Endodermal cell (in vitro differentiated cells): ENCODE data around the gene SCUBE3. TPM values are rescaled to one million over a fixed set of nuclear protein-coding genes. Genes with fewer than 3 reads are reported as not detected.

Source experiments
- DNase-seq: peaks from one replicate; pipeline ENCODE4 v3.0.0-alpha.2; 2017
- H3K27ac ChIP-seq: 2 replicates; pipeline ENCODE4 v1.5.1; 2013; ENCODE audit warnings: mild to moderate bottlenecking, low read depth, low read length, moderate library complexity
- H3K27me3 ChIP-seq: 2 replicates; pipeline ENCODE4 v1.6.1; 2013; ENCODE audit warnings: mild to moderate bottlenecking, low read length, moderate library complexity; ENCODE audit not compliant: insufficient read depth, control insufficient read depth, poor library complexity, severe bottlenecking
- H3K36me3 ChIP-seq: 2 replicates; pipeline ENCODE4 v1.7.0; 2013; ENCODE audit warnings: mild to moderate bottlenecking, low read length, moderate library complexity; ENCODE audit not compliant: control insufficient read depth, insufficient read depth
- H3K4me1 ChIP-seq: one replicate; pipeline ENCODE4 v1.7.0; 2013; ENCODE audit warnings: low read length; ENCODE audit not compliant: control insufficient read depth, insufficient read depth
- H3K4me3 ChIP-seq: 2 replicates; pipeline ENCODE4 v1.5.1; 2013; ENCODE audit warnings: mild to moderate bottlenecking, low read length, moderate library complexity
- H3K9ac ChIP-seq: 2 replicates; pipeline ENCODE4 v1.6.1; 2013; ENCODE audit warnings: mild to moderate bottlenecking, low read length, moderate library complexity; ENCODE audit not compliant: poor library complexity, severe bottlenecking; ENCODE audit errors: extremely low read depth
- H3K9me3 ChIP-seq: 2 replicates; pipeline ENCODE4 v1.6.1; 2013; ENCODE audit warnings: mild to moderate bottlenecking, low read length, moderate library complexity; ENCODE audit not compliant: control insufficient read depth
- H3K27ac Mint-ChIP-seq: 2 replicates; pipeline ENCODE4 v1.8.0; 2020; ENCODE audit warnings: mixed read lengths
- H3K27me3 Mint-ChIP-seq: 2 replicates; pipeline ENCODE4 v1.8.0; 2021; ENCODE audit warnings: mild to moderate bottlenecking, mixed read lengths; ENCODE audit not compliant: insufficient read depth
- H3K36me3 Mint-ChIP-seq: 2 replicates; pipeline ENCODE4 v1.8.0; 2020; ENCODE audit warnings: low read depth, mixed read lengths
- H3K4me1 Mint-ChIP-seq: 2 replicates; pipeline ENCODE4 v1.8.0; 2020; ENCODE audit warnings: mixed read lengths
- H3K4me3 Mint-ChIP-seq: 2 replicates; pipeline ENCODE4 v1.8.0; 2020; ENCODE audit warnings: mild to moderate bottlenecking, moderate library complexity, mixed read lengths
- H3K9me3 Mint-ChIP-seq: 2 replicates; pipeline ENCODE4 v1.8.0; 2020; ENCODE audit warnings: mild to moderate bottlenecking, mixed read lengths
- whole genome bisulfite sequencing, 2 experiments: methylation state at CpG; one replicate each; pipeline versions ENCODE4 v1.1.5 to v1.1.7; 2013; ENCODE audit warnings: missing lambda C conversion rate in 2 of 2, mixed read lengths in 1 of 2; ENCODE audit not compliant: insufficient coverage in 1 of 2, insufficient read length in 1 of 2; 5-methylcytosine and 5-hydroxymethylcytosine counted together
- total RNA-seq, 2 donors: library from RNA; stranded (reverse); fragmentation: NEBNext Ultra II Directional in 1 of 2; extraction: Animal tissue kit (Norgen Biotek cat#: 25700) in 1 of 2; gene quantifications; 2 replicates in 1 of 2; 3 replicates in 1 of 2; pipeline ENCODE4 v1.2.1, GENCODE V29; 2021
- TF ChIP-seq, protein P1 (sequence below): fragments of 200-600 bp; sonication (generic); conservative IDR thresholded peaks from 2 replicates; pipeline ENCODE4 v1.5.0; 2021; ENCODE audit warnings: antibody characterized with exemption, mild to moderate bottlenecking

The SCUBE3 gene
- total RNA-seq, 2 donors from 2014 or later = 0.27 to 0.86 TPM

DNA sequence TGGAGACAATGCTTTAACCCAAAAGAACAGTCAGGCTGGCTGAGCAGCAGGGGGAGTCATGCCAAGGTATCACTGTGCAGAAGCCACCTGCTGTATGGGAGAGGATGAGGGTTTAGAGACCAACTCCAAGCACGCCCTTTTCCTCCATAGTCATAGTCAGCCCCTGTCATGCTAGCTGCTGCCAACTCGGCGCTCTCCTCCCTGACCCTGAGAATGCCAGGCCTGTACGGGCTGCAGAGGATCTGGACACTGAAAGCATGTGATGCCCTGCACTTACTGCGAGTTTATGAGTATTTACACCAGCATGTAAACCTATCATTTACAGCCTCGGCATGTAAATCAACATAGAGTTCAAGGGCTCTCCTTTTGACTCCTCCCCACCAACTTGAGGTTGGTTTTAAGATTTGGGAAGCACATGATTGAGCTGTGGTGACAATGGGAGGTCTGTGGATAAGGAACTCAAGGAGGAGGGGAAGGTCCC, 11.7 kb upstream of the SCUBE3 start:
- WGBS, 2 experiments = 77 to 92% methylated on average over 4 to 6 of the region's 6 CpGs

GRCh38 chr6:35203152-35203670, 10.5 kb upstream of the SCUBE3 start:
- 83 to 90% methylated on average over 6 to 7 of the region's 7 CpGs for WGBS, 2 experiments
- H3K4me3 ChIP-seq = no peak overlapping the region
- H3K36me3 ChIP-seq = no peaks in the 10 kb centered on the region
- no peaks in the 10 kb centered on the region for H3K9me3 Mint-ChIP-seq
- no peak overlapping the region for H3K27ac Mint-ChIP-seq
- DNase-seq = no peak
- H3K27ac ChIP-seq = no peak overlapping the region
- H3K27me3 ChIP-seq = peaks cover 81% of the 10 kb centered on the region
- H3K4me1 ChIP-seq = peaks cover 3% of the 10 kb centered on the region
- H3K9me3 ChIP-seq = no peaks in the 10 kb centered on the region
- H3K4me1 Mint-ChIP-seq = peaks cover 6% of the 10 kb centered on the region
- no peak overlapping the region for H3K4me3 Mint-ChIP-seq
- TF ChIP-seq, protein P1, sequence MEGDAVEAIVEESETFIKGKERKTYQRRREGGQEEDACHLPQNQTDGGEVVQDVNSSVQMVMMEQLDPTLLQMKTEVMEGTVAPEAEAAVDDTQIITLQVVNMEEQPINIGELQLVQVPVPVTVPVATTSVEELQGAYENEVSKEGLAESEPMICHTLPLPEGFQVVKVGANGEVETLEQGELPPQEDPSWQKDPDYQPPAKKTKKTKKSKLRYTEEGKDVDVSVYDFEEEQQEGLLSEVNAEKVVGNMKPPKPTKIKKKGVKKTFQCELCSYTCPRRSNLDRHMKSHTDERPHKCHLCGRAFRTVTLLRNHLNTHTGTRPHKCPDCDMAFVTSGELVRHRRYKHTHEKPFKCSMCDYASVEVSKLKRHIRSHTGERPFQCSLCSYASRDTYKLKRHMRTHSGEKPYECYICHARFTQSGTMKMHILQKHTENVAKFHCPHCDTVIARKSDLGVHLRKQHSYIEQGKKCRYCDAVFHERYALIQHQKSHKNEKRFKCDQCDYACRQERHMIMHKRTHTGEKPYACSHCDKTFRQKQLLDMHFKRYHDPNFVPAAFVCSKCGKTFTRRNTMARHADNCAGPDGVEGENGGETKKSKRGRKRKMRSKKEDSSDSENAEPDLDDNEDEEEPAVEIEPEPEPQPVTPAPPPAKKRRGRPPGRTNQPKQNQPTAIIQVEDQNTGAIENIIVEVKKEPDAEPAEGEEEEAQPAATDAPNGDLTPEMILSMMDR = no peak
- no peaks in the 10 kb centered on the region for H3K36me3 Mint-ChIP-seq
- H3K27me3 Mint-ChIP-seq = peaks cover 96% of the 10 kb centered on the region
- no peak overlapping the region for H3K9ac ChIP-seq

More for the DNA sequence above, 11.7 kb upstream of the SCUBE3 start:
- H3K4me3 ChIP-seq = no peak overlapping the region
- DNase-seq = no peak
- H3K9ac ChIP-seq = no peak overlapping the region
- H3K4me1 Mint-ChIP-seq = peaks cover 6% of the 10 kb centered on the region
- peaks cover 81% of the 10 kb centered on the region for H3K27me3 ChIP-seq
- H3K36me3 Mint-ChIP-seq = no peaks in the 10 kb centered on the region
- H3K36me3 ChIP-seq = no peaks in the 10 kb centered on the region
- peaks cover 95% of the 10 kb centered on the region for H3K27me3 Mint-ChIP-seq
- no peak overlapping the region for H3K27ac Mint-ChIP-seq
- H3K4me1 ChIP-seq = peaks cover 3% of the 10 kb centered on the region
- peaks cover 8% of the 10 kb centered on the region for H3K9me3 Mint-ChIP-seq
- H3K9me3 ChIP-seq = peaks cover 9% of the 10 kb centered on the region
- TF ChIP-seq, protein P1 = peak; percentile 48
- H3K4me3 Mint-ChIP-seq = no peak overlapping the region
- H3K27ac ChIP-seq = no peak overlapping the region

DNA sequence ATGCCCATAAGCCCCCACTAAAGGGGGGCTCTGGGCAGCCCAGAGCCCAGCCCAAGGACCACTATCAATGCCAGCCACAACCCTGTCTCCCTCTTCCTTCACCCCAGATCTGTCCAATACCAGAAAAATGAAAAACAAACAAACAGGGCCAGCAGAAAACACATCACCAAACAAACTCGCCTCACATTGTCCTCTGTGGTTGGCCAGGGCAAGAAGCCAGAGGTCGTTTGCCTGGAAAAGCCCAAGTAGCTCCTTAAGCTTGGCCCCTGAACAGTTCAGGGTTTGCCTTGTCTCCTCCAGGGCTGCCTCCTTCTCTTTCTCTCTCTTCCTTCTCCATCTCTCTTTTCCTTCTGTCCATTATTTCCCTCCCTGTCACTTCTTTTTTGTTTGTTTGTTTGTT, 10.1 kb upstream of the SCUBE3 start:
- Mint-ChIP-seq H3K9me3 (no peaks in the 10 kb centered on the region), H3K27ac (no peak overlapping the region), H3K4me1 (peaks cover 6% of the 10 kb centered on the region), H3K27me3 (peaks cover 97% of the 10 kb centered on the region), H3K4me3 (no peak overlapping the region), H3K36me3 (no peaks in the 10 kb centered on the region)
- Histone ChIP-seq H3K27ac (no peak overlapping the region), H3K9ac (no peak overlapping the region), H3K4me3 (no peak overlapping the region), H3K36me3 (no peaks in the 10 kb centered on the region), H3K4me1 (peaks cover 3% of the 10 kb centered on the region), H3K27me3 (peaks cover 81% of the 10 kb centered on the region), H3K9me3 (no peaks in the 10 kb centered on the region)
- TF ChIP-seq, protein P1 = no peak
- 94 to 95% methylated on average over 2 of the region's 2 CpGs for WGBS, 2 experiments
- DNase-seq = no peak
